HG03066 (cell line): ENCODE data around the gene TSPEAR.
"Not testable (repeated sequence)": the region's sequence is repeated elsewhere in the genome, so short reads cannot be mapped to it uniquely, and the experiment has no call there.

Experiments used
- ATAC-seq: cut with Tn5 transposase; IDR thresholded peaks from one replicate; pipeline ENCODE4 v1.9.1; 2021; ENCODE audit warnings: low read depth; ENCODE audit not compliant: unreplicated experiment

Gene TSPEAR

GRCh38 chr21:44482581-44483287 is 228.6 kb downstream of the TSPEAR start:
- ATAC-seq = no peak

DNA sequence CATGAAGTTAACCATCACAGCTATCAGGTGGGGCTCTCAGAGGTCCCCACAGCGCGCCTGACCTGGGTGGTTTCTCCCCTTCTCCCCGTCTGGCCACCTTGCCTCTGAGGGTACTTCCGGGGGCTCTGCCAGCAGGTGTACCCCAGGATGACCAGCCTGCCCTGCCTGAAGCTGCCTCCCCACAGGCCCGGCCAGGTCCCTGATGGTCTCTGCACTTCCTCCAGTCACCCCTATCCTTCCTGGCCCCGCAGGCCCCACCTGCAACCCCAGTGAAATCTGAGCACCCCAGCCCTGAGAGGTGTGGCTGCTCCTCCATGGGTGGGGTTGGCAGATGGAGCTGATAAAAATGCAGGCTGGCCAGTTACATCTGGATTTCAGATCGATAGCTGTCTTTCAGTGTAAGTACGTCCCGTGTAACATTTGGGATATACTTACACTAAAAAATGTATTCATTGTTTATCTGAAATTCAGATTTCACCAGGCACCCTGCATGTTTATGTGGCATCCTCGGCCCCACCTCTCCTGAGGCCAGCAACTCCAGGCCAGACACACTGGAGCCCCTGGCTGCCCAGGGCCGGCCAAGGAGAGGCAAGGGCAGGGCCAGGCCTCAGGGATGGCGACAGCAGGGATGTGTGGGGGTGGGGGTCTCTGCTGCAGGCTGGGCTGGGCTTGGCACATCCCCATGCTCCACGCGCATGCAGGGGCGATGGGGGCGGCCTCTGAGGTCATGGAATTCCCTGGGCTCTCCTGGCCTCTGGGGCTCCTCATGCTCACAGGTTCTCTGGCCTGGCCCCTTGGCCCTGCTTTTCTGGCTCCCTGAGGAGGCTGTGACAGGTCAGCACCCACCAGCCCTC is 230.9 kb downstream of the TSPEAR start:
- no peak for ATAC-seq

DNA sequence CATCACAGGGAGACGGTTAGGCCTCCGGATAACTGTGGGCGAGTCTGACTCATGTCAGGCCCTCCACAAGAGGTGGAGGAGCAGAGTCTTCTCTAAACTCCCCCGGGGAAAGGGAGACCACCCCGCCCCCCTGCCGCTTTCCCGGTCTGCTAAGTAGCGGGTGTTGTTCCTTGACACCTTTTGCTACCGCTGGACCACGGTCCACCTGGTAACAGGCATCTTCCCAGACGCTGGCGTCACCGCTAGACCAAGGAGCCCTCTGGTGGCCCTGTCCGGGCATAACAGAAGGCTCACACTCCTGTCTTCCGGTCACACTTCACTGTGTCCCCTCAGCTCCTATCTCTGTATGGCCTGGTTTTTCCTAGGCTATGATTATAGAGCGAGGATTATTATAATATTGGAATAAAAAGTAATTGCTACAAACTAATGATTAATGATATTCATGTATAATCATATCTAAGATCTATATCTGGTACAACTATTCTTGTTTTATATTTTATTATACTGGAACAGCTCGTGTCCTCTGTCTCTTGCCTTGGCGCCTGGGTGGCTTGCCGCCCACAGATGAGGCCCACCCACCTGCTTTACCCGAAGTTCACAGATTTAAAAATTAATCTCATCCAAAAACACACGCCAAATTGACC is 231.7 kb downstream of the TSPEAR start:
- ATAC-seq = not testable (repeated sequence)

- ATAC-seq = no peak
Measured at GRCh38 chr21:44478801-44479167, 232.6 kb downstream of the TSPEAR start.

DNA sequence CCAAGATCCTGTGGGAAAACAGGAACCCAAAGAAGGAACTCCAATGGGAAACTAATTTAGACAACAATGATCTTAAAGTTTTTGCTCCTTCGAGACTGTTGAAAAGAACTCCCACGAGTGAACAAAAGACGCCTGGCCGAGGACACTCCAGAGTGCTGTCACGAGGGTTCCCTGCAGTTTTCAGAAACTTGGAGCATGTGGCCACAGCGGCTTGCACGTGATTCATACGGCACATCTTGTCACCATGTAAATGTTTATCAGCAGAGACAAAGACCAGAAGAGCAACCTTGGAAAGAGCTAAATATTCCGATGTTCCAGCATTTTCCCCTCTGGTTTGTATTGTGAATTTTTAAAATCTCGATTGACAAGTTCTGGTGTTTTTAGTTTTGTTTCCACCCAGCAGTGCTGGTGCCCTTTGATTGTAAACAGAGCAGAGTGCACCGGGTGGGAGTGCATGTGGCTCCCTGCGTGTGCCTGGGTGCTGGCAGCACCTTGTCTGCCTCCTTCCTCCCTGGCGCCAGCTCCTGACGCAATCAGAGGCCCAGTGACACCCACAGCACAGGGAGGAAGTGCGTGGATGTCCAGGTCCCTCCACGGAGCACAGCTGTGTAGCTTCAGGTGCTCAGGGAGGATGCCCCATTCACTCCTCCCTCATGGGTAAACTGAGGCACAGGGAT is 233.1 kb downstream of the TSPEAR start:
- no peak for ATAC-seq

DNA sequence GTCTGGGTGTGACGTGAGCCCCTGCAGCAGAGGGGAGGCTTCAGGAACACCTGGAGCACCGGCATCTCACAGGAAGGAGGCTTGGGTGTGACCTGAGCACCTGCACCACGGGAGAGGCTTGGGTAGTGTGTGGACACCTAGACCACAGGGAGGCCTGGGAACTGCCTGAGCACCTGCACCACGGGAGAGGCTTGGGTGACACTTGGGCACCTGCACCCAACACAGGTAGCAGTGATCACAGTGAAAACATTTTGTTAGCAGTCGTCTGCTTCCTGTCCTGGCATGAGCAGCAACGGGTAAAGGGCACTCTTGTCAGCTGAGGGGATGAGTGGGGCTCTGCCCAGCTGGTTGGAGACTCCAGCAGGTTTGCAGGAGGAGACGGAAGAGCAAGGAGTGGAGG is 233.7 kb downstream of the TSPEAR start:
- no peak for ATAC-seq

- no peak for ATAC-seq
Measured at GRCh38 chr21:44477131-44477530, 234.2 kb downstream of the TSPEAR start.

DNA sequence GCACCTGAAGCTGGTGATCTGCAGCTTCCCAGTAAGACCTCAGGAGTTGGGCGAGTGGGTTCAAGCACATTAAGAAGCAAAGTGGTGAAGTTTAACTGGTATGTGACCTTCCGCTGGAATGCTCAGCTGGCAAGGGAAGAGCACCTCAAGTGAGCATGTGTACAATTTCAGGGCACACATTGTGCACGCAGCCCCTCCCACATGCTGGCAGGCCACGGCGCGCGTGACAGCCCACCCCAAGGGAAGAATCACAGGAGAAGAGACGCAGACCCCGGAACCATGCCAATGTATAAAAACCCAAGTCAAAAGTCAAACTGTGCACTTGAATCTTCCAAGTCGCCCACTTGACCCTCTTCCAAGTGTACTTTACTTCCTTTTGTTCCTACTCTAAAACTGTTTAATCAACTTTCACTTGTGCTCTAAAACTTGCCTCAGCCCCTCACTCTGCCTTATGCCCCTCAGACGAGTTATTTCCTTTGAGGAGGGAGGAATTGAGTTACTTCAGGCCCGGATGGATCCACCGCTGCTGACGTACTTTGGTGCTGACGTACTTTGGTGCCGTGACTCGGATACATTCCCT is 236.0 kb downstream of the TSPEAR start:
- no peak for ATAC-seq

GRCh38 chr21:44473915-44474555 is 237.3 kb downstream of the TSPEAR start:
- no peak for ATAC-seq

- ATAC-seq = no peak
Measured at GRCh38 chr21:44471996-44472395, 239.4 kb downstream of the TSPEAR start.

DNA sequence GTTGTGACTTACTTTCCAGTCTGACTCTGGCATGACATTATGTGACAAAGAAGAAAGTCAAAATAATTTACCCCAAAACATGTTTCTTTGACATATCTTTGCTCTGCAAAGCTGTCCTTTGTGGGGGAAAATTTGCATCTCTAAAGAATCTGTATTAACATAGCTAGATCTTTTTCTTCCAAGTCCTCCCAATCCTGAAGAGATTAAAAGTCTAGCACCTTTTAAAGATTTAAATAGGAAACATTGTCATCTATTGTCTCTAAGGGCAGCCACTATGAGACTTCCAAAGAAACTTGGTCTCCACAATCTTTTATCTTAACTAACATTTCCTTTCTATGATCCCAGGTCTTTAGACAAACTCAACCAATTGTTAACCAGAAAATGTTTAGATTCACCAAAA is 240.0 kb downstream of the TSPEAR start:
- ATAC-seq = no peak

DNA sequence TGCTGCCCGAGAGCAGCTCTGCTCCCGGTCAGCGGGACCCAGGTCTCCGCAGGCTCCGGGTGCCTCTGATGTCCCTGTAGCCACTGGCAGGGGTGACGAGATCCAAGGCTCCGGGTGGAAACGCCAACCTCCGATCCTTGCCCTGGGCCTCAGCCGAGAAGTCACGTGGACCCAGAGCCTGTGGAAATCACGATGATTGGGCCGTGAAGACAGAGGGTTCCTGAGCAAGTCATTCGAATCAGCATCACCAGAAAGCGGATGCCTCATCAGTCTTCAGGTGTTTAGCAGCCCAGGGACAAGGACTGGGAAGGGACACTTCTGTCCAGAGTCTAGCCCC is 243.5 kb downstream of the TSPEAR start:
- no peak for ATAC-seq

GRCh38 chr21:44466996-44467858 is 244.1 kb downstream of the TSPEAR start:
- no peak for ATAC-seq

DNA sequence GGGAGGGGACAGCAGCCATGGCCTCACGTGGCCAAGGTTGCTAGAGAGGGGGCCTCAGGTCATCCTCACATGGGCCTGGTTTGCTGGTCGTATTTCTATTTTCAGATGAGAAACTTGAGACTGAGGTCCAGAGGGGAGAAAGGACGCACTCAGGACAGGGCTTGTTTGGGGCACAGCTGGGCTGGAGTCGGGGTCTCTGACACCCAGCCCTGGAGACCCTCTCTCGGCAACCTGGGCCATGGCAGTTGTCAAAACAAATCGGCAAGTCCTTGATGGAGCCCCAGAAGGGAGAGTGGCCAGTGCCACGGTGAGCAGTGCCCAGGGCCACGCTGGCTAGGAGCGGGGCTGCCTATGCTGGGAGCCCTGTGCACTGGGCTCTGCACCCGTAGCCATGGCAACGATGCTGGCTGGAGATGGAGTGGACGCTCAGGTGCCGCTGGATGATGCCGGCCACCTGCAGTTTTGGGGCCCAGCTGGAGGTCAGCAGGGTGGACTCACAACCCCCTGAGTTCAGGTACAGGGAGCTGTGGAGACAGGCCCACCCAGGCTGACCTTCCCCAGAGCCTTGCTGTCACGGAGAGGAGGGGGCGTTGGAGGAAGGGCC is 244.9 kb downstream of the TSPEAR start:
- no peak for ATAC-seq

- no peak for ATAC-seq
Measured at GRCh38 chr21:44464351-44464750, 247.0 kb downstream of the TSPEAR start.

DNA sequence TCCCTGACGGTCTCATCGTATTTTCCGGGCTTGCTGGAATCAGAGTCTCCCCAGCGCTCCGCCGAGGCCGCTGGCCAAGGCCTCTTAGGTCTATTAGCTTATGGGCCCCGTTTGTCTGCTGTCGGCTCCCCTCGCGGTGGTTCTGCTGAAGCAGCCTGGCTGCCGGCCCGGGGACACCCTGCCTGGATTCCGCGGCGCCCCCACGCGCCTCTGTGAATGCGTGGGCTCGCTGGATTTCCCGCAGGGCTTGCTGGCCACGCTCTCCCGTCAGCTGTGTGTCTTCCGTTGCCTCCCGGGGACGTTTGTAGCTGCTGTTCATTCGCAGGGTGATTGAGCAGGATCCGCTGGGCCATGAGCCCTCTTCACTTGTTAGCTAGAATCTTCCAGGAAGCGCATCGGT is 247.6 kb downstream of the TSPEAR start:
- no peak for ATAC-seq

- no peak for ATAC-seq
Measured at GRCh38 chr21:44462834-44463200, 248.6 kb downstream of the TSPEAR start.

DNA sequence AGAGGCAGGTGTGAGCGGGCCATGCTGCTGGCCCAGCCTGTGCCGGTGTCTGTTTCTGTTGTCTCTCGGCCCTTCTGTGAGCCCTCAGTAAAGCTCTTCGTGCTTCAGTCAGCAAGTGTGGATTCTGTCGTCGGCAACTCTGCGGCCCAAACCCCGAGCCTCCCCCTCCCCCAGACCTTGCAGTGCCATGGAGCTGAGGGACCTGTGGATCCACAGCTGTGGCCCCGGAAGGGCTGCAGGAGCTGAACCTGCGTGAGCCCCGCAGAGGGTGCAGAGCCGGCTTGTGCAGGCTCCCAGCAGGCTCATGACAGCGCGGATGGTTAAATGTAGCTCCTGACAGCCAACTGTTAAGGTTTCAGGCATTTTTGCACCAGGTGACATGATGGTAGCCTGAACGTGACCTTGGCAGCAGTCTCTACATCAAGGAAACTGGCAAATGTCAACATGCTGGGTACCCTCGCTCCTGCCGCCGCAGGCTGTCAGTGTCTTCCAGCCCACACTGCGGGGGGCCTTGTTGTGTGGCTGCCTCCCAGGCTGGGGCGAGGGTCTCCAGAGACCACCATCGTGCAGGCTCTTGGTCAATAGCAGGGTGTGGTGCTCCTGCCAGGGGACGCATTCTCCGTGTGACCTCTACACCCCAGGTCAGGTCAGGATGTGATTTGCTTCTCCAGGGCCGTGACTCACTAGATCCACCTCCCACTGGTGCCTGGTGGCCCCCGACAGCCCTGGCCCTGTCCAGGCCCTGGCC is 249.1 kb downstream of the TSPEAR start:
- ATAC-seq = no peak
